ENCODE data around the gene ZNF337.
"Not testable (repeated sequence)": the region's sequence is repeated elsewhere in the genome, so short reads cannot be mapped to it uniquely, and the experiment has no call there.

Gene ZNF337

GRCh38 chr20:25675161-25675560 lies 21.5 kb downstream of the ZNF337 start:
- no peak for TF ChIP-seq CTCF (IDR thresholded peaks at IDR 0.05; ENCODE audit: insufficient read depth, low read depth, low read length, missing control alignments)
- H3K4me3 ChIP-seq (ENCODE audit: low read depth, low read length) = no peak overlapping the region
- DNase-seq (ENCODE audit: low read depth) = no peak

- H3K4me3 ChIP-seq (ENCODE audit: low read depth, low read length) = no peak overlapping the region
- TF ChIP-seq CTCF (IDR thresholded peaks at IDR 0.05; ENCODE audit: insufficient read depth, low read depth, low read length, missing control alignments) = no peak
- no peak for DNase-seq (ENCODE audit: low read depth)
Measured at GRCh38 chr20:25672659-25673235, 23.9 kb downstream of the ZNF337 start.

- TF ChIP-seq CTCF (IDR thresholded peaks at IDR 0.05; ENCODE audit: insufficient read depth, low read depth, low read length, missing control alignments) = no peak
- DNase-seq (ENCODE audit: low read depth) = no peak
- H3K4me3 ChIP-seq (ENCODE audit: low read depth, low read length) = no peak overlapping the region
Measured at GRCh38 chr20:25669826-25670422, 26.7 kb downstream of the ZNF337 start.

- no peak for TF ChIP-seq CTCF (IDR thresholded peaks at IDR 0.05; ENCODE audit: insufficient read depth, low read depth, low read length, missing control alignments)
- no peak for DNase-seq (ENCODE audit: low read depth)
- H3K4me3 ChIP-seq (ENCODE audit: low read depth, low read length) = no peak overlapping the region
Measured at GRCh38 chr20:25668446-25668845, 28.2 kb downstream of the ZNF337 start.

GRCh38 chr20:25659999-25660398 lies 36.7 kb downstream of the ZNF337 start:
- no peak for TF ChIP-seq CTCF (IDR thresholded peaks at IDR 0.05; ENCODE audit: insufficient read depth, low read depth, low read length, missing control alignments)
- no peak for DNase-seq (ENCODE audit: low read depth)
- no peak overlapping the region for H3K4me3 ChIP-seq (ENCODE audit: low read depth, low read length)

GRCh38 chr20:25654487-25654886 lies 42.2 kb downstream of the ZNF337 start:
- TF ChIP-seq CTCF (IDR thresholded peaks at IDR 0.05; ENCODE audit: insufficient read depth, low read depth, low read length, missing control alignments) = no peak
- H3K4me3 ChIP-seq (ENCODE audit: low read depth, low read length) = no peak overlapping the region
- DNase-seq (ENCODE audit: low read depth) = no peak

GRCh38 chr20:25652866-25653265 lies 43.8 kb downstream of the ZNF337 start:
- not testable (repeated sequence) for DNase-seq (ENCODE audit: low read depth); H3K4me3 ChIP-seq (ENCODE audit: low read depth, low read length)
